Parathyroid adenoma (tissue), 2 donors: ENCODE measurements around the gene DEF6.

ENCODE experiments used
- H2AFZ ChIP-seq: fragments of 300-600 bp; sonication (generic); one replicate; pipeline ENCODE4 v1.7.0; 2017; ENCODE audit warnings: antibody characterized with exemption, mild to moderate bottlenecking
- H3K27ac ChIP-seq: fragments of 300-600 bp; sonication (generic); one replicate; pipeline ENCODE4 v1.7.0; 2017
- H3K27me3 ChIP-seq: fragments of 300-600 bp; sonication (generic); one replicate; pipeline ENCODE4 v1.7.0; 2017; ENCODE audit warnings: low read length; ENCODE audit not compliant: control insufficient read depth, insufficient read depth
- H3K36me3 ChIP-seq: fragments of 300-600 bp; sonication (generic); one replicate; pipeline ENCODE4 v1.7.0; 2017; ENCODE audit warnings: low read length; ENCODE audit not compliant: control insufficient read depth, insufficient read depth
- H3K4me1 ChIP-seq: fragments of 300-600 bp; sonication (generic); one replicate; pipeline ENCODE4 v1.7.0; 2017; ENCODE audit warnings: control low read depth
- H3K4me2 ChIP-seq: fragments of 300-600 bp; sonication (generic); one replicate; pipeline ENCODE4 v1.7.0; 2017; ENCODE audit warnings: low read length
- H3K4me3 ChIP-seq: fragments of 300-600 bp; sonication (generic); one replicate; pipeline ENCODE4 v1.7.0; 2017; ENCODE audit warnings: low read depth, low read length
- H3K79me2 ChIP-seq: fragments of 300-600 bp; sonication (generic); one replicate; pipeline ENCODE4 v1.7.0; 2017; ENCODE audit warnings: control low read depth
- H3K9ac ChIP-seq: fragments of 300-600 bp; sonication (generic); one replicate; pipeline ENCODE4 v1.7.0; 2017; ENCODE audit warnings: mild to moderate bottlenecking
- H3K9me3 ChIP-seq: fragments of 300-600 bp; sonication (generic); one replicate; pipeline ENCODE4 v1.7.0; 2017; ENCODE audit warnings: low read length; ENCODE audit not compliant: control insufficient read depth
- CTCF ChIP-seq: fragments of 300-600 bp; sonication (generic); IDR thresholded peaks from one replicate; pipeline ENCODE4 v1.7.0; 2017; ENCODE audit warnings: antibody characterized with exemption, mild to moderate bottlenecking
- donor health status: primary hyperparathyroidism.

Gene DEF6

GRCh38 chr6:35351422-35351821 lies 53.8 kb downstream of the DEF6 start:
- Histone ChIP-seq H3K4me1 (peaks cover 14% of the 10 kb centered on the region), H3K27ac (no peak overlapping the region), H3K4me2 (no peak overlapping the region), H3K9ac (no peak overlapping the region), H3K4me3 (no peak overlapping the region), H3K36me3 (no peaks in the 10 kb centered on the region), H3K9me3 (no peaks in the 10 kb centered on the region), H2AFZ (no peak overlapping the region), H3K27me3 (no peaks in the 10 kb centered on the region), H3K79me2 (peaks cover 50% of the 10 kb centered on the region)
- TF ChIP-seq CTCF: no peak

DNA sequence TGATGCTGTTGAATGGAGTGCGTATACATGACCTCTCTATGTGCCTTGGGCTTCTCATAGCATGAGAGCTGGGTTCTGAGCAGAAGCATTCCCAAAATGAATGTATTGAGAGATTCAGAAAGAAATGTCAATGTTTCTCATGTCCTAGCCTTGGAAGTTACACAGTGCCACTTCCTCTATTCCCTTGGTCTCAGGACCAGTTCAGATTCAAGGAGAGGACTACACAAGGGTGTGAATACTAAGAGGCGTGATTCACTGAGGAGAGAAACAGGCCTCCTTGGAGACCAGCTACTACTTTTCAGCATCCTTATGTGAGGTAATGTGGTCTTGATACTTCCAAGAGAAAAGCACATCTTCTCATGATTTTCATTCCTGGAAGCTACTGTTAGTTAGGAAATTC lies 55.1 kb downstream of the DEF6 start:
- Histone ChIP-seq H3K9ac (no peak overlapping the region), H3K4me2 (no peak overlapping the region), H3K27ac (no peak overlapping the region), H3K36me3 (no peaks in the 10 kb centered on the region), H3K9me3 (no peaks in the 10 kb centered on the region), H3K4me3 (no peak overlapping the region), H3K4me1 (peaks cover 10% of the 10 kb centered on the region), H2AFZ (no peak overlapping the region), H3K27me3 (no peaks in the 10 kb centered on the region), H3K79me2 (peaks cover 54% of the 10 kb centered on the region)
- TF ChIP-seq CTCF: no peak

DNA sequence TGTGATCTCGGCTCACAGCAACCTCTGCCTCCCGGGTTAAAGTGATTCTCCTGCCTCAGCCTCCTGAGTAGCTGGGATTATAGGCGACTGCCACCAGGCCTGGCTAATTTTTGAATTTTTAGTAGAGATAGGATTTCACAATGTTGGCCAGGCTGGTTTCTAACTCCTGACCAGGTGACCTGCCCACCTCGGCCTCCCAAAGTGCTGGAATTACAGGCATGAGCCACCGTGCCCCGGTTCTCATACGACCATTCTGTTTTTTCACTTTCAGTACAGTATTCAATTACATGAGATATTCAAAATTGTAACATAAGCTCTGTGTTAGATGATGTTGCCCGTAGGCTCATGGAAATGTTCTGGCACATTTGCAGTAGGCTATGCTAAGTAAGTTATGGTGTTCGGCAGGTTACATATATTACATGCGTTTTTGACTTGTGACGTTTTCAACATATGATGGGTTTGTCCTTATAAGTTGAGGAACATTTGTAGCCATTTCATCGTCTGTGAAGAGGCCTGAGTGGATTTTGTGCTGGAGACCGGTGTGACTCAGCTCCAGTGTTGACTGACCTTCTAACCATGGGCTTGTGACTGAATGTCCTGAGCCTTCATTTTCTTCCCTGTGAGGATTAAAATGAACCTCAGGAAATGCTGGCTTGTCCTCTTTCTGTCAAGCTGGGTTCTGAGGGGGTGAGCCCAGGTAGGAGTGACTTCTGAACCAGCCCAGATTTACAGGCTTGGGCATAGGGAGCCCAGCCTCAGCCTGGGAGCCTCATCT lies 56.9 kb downstream of the DEF6 start:
- H3K4me2 ChIP-seq: no peak overlapping the region
- peaks cover 18% of the 10 kb centered on the region for H3K4me1 ChIP-seq
- no peak overlapping the region for H3K9ac ChIP-seq
- peaks cover 47% of the 10 kb centered on the region for H3K79me2 ChIP-seq
- no peaks in the 10 kb centered on the region for H3K9me3 ChIP-seq
- H3K27me3 ChIP-seq: no peaks in the 10 kb centered on the region
- H3K27ac ChIP-seq: no peak overlapping the region
- TF ChIP-seq CTCF: no peak
- no peak overlapping the region for H2AFZ ChIP-seq
- no peaks in the 10 kb centered on the region for H3K36me3 ChIP-seq
- H3K4me3 ChIP-seq: no peak overlapping the region

DNA sequence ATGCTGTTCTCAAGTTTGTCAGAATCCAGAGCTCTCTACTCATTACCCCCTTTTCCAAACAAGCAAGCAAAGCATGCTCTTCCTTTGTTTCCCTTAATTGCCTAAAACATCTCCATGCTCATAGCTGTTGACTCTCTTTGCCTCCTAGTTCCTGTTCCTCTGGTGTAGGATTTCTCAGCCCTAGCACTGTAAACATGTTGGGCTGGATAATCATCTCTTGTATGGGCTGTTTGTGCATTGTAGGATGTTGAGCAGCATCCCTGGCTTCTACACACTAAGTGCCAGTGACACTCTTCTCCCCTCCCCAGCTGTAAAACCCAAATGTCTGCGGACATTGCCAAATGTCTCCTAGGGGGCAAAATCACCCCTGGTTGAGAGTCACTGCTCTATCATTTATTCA lies 58.8 kb downstream of the DEF6 start:
- H3K27ac ChIP-seq: no peak overlapping the region

More for the DNA sequence above, 58.8 kb downstream of the DEF6 start:
- Histone ChIP-seq H2AFZ (no peak overlapping the region), H3K79me2 (peaks cover 49% of the 10 kb centered on the region), H3K36me3 (no peaks in the 10 kb centered on the region), H3K9me3 (no peaks in the 10 kb centered on the region), H3K27me3 (no peaks in the 10 kb centered on the region), H3K9ac (no peak overlapping the region), H3K4me2 (no peak overlapping the region), H3K4me1 (peaks cover 33% of the 10 kb centered on the region), H3K4me3 (no peak overlapping the region)
- TF ChIP-seq CTCF: no peak
